NCI-H1694 (cell line): ENCODE data around the gene EFNB2.

ENCODE experiments used
- DNase-seq: peaks from one replicate; lab custom pipeline; 2025; lab: John Stamatoyannopoulos, UW

The EFNB2 gene

DNA sequence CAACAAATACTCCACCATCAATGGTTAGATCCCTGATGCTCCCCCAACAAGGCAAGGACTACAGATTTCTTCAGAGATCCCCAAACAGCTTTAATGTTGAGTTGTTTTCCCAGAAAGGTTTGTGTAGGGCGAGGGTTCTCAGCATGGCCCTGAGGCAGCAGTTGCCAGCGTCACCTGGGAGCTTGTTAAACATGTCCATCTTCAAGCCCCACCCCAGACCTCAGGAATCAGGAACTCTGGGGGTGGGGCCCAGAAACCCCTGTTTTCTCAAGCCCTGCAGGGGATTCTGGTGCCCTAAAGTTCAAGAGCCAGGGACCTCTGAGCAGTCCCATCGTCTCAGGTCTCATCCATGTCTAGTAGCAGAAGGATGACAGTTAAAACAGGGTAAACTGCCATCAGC lies 9.6 kb downstream of the EFNB2 start:
- DNase-seq, result no peak

DNA sequence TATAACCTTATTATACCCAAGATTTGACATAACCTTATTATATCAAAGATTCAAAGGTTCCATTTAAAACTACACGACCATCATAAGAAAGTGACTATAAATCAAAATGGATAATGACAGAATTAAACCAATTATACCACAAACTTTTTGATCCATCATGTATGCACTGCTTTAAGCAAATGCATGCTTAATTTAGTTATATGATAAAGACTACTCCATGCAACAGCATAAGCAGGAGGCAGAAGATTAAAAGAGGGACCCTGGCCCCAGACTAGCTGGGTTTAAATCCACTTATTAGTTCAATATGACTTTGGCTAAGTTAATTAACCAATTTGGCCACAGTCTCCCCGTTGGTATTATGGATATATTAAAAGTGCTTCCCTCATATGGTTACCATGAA lies 11.4 kb downstream of the EFNB2 start:
- no peak for DNase-seq

DNA sequence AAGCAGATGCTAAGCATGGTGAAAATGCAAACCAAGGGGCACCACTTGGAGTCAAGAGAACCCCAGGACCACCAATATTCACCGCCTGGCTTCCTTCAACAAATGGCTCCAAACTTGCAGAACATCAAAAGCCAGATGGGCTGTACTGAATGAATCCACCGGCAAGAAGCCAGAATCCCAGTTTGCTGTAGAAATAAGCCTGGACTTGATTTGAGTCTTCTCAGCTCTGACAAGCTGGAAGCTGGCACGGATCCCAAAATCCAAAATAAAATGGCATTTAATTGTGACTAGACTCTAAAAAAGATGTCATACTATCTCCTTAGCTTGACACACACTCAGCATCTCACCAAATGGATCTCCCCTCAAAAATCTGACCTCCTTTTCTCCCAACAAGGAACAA lies 11.9 kb downstream of the EFNB2 start:
- peak; percentile 99 for DNase-seq

DNA sequence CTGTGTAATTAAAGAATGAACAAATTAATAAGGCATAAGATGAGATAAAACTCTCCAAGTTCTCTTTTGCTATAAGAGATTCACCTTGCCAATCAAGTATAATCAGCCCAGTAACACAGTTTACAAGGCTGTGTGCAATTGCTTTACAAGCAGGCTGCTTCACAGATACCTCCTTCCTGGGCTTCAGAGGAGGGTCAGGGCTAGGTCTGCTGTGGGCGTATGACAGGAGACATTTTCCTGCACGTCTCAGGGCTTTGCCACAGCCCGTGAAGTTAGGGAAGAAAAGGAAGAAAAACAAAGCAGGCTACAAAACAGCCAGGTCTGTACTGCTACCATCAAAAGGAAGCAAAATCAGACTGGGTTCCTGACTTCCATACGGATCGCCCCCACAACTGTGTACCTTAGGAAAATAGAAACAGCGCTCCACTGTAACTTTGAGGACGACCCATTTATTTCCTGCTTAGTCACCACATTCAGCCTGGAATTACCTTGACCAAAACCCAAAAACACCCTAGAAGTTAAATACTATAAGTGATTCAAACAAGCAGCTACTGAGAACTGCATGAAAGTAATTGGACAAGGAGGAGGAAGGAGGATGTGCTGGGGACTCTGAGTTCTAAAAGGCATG lies 12.4 kb downstream of the EFNB2 start:
- no peak for DNase-seq

GRCh38 chr13:106522112-106522705 lies 13.3 kb downstream of the EFNB2 start:
- DNase-seq, result no peak

DNA sequence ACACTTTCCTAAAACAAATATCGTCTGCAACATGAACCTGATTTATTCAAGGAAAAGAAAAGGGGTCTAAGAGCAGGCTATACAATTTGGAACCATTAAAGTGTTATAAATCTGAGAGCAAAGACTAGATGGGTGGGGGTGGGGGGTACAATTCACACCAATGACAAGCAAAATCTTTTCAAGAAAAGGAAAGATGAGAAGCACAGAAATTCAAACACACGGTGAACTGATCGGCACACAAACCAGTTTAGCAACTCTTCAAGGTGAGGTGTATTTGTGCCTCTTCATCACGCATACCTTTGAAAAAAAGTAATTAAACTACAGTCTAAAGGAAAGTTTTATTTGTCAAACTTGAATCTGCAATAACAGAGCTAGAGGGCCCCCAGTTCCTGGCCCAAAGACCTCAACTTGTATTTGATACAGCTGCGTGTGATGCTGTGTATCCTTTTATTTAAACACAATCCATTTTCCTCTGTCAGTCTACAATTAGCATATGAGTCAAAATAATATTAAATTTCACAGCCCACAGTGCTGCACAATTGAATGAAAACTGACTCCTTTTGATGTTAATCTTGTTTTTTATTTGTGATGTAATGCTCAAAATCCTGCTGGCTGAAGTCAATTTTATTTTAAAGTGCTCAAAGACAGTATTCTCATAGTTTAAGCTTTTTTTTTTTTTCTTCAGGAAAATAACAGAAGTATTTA lies 14.2 kb downstream of the EFNB2 start:
- DNase-seq, result no peak

DNA sequence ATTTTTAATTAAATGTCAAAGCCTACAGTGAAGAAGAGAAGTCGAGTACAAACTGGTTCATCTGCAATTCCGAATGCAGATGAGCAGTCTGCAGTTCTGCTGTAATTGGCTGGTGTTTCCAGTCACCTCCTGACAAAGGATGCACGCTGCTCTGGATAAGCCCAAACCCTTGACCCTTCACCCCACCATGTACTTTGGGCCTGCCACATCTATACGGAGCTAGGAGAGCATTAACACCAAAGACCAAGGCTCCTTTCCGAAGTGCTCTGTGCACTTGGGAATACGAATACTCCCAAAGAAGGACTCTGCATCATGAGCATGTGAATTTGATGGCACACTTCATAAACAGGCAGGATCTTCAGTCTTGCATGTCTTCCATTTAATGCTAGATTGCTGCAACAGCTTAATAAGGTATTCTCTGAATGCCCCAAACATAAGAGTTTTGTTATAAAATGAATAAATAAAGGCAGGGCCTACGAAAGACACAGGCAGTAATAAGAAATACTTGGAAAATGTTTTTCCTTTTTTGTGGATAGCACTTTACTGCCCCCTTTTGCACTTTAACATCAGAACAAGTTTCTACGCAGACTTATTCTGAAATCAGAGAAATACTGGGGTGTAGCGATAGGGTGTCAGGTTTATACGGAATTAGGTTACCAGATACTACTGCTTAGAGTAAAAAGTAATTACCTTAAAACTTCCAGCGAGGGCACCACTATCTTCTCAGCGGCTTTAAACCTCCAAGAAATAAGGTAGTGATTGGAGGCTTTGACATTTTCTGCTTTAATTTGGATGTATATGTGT lies 15.0 kb downstream of the EFNB2 start:
- no peak for DNase-seq

- DNase-seq, result no peak
These were observed 16.9 kb downstream of the EFNB2 start for GRCh38 chr13:106518512-106518911.

DNA sequence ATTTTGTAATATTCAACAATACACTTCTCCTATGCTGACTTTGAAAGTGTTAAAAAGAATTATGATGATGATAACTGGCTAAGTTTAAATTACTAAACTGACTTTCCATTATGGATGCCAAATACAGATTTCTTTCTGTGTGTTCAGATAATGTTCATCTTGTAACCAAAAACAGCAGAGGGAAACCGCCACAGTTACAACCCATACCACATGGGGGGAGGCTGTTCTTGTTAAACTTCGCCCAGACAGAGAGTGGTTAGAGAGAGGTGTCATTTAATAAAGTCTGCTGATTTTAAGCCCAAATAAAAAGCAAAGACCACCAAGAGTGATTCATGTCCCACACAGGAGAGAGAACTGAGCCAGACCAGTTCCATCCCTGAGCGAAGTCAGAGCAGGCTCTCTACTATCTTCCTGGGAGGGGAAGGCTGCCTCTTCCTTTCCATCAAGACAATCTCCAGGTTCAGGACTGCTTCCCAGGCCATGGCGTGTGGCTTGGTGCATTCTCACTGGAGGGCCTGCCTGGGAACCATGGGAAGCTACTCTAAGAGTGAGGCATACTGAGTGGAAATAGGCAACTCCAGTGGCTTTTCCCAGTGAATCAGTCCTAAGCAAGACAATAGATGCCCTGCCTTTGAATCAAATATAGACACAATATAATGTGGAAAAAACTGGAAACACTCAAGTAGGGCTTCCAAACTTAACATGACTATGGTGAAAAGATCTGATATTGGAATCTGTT lies 18.2 kb downstream of the EFNB2 start:
- DNase-seq, result no peak

- no peak for DNase-seq
These were observed 19.7 kb downstream of the EFNB2 start for GRCh38 chr13:106515635-106516254.

DNA sequence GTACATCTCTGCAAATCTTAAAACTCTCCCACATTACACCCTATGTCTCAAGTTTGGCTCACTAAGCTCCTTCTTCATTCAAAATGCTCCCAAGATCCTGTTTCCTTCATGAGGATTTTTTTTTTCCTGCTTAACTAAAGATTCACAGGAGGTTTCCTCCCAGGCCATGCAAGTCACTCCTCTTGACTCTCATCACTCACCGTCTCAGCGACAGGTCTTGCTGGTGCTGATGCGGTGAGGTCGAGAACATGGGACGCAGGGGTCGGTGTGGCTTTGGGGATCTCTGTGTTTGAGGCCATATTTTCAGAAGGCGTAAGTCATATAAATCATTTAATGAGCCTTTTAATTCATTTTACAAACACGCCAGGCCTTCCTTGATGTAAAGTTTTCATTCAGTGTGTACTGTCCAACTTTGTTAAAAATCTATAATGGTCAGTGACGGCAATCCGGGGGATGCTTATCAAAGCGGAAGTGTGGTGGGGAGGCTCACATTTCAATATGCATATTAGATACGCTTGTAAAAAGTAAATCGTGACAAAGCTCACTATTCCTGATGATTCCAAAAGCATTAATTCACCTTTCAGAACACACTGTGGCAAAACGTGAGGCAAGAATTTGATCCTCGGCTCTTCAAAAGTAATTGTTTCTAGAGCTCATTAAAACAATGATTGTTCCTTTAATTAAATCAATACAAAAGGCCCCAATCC lies 20.4 kb downstream of the EFNB2 start:
- DNase-seq, result no peak

GRCh38 chr13:106513025-106513983 lies 22.2 kb downstream of the EFNB2 start:
- DNase-seq, result no peak

DNA sequence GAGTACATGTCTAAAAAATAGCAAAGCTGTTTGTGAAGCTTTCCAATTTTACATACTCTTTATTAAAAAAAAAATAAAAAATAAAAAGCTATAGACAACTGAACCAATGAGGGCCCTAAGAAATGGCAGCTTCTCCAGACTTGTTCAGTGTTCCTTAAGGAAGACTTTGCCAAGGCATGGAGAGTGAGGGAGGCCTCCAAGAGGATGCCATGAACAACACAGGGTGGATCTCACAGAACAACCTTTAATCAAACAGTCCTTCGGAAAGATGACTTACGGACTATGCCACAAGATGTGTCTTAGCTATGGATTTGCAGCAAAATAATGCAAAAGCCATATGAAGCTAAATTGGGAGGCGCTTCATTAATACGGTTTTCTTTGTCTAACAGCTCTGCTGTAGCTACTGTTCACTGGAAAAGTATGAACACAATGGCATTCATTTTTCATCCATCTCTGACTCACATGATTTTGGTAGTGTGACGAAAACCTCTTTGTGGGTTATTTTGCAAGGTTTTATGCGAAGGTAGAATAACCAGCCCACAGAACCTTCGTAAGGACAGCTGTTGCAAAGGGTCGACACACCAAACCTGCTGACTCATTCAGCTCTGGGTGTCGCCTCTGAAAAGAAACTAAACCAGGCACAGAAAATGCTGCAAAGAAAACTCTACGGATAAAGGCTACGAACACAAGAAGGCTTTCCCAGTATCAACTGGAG lies 27.7 kb downstream of the EFNB2 start:
- no peak for DNase-seq

DNA sequence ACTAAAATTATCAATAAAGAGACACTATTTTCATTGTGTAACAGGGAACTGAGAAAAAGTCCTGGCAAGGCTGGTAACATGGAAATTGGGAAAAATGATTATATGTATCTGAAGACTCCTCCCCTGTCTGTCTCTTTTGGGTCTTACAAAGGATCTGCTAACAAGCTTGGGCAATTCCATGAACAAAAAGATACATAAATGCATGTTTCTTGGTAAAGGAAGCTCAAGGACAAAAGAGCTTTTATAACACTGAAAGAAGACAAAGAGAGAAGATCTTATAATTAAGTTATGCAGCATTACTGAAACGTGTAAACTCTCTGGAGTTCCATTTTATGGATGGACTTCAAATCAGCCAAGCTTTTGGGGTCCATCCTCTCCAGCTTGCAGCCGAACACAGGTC lies 29.2 kb downstream of the EFNB2 start:
- DNase-seq, result no peak

DNA sequence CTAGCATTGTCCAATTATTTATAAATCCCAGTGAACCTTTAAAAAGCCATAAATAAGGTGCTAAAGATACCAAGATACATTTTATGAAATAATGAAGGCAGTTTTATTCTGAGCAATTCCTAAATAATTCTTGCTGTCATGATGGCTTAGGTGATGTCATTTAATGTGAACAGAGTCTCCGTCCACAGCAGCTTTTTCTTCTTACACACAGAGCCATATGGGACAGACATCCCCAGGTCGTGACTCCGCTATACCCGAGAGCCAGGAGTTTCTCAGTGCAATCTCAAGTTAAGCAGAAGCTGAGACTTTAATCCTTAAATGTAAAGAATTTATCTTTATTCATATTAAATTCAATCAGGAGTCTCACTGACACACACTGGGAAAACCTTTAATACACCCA lies 29.7 kb downstream of the EFNB2 start:
- no peak for DNase-seq

GRCh38 chr13:106505295-106505694 lies 30.2 kb downstream of the EFNB2 start:
- DNase-seq, result no peak

DNA sequence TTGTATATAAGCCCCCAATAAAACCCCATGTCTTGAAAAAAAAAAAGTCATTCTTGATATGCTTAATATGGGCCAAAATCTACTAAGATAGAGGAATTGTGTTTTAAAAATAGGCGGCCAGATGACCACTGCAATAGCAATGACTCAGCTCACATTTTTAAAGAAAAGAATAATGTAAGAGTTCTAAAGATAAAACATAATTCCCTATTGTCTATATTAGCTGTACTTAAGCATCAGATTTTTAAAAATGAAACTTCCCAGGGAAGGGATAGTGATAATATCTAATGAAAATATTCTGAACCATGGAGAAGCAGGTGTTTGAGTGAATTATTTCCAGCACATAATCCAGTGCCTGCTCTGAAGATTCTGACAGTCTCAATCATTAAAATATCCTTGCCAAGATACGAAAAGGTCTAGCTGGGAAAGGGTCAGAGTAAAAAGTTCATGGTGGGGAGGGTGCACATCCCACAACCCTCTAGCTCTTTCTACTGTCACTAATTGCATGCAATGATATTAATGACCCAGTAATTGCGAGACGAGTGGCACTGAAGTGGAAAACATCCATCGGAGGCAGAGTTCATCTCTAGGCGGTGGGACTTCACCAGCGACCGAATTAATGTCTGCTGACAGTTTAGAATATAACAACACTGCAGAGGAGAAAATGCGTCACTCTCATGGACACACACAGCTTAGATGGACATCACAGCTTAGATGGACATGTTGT lies 31.6 kb downstream of the EFNB2 start:
- no peak for DNase-seq

- no peak for DNase-seq
These were observed 32.2 kb downstream of the EFNB2 start for GRCh38 chr13:106503272-106503671.
